GM21619 (cell line): ENCODE data around the gene SCN5A.

ENCODE experiments used
- ATAC-seq: cut with Tn5 transposase; IDR thresholded peaks from one replicate; pipeline ENCODE4 v1.9.1; 2021; ENCODE audit not compliant: unreplicated experiment

The SCN5A gene

GRCh38 chr3:38627956-38628355, 21.5 kb downstream of the SCN5A start:
- ATAC-seq = no peak

GRCh38 chr3:38626171-38626570, 23.3 kb downstream of the SCN5A start:
- ATAC-seq = no peak

GRCh38 chr3:38623539-38623938, 25.9 kb downstream of the SCN5A start:
- no peak for ATAC-seq

- ATAC-seq = no peak
Measured at GRCh38 chr3:38622336-38622735, 27.2 kb downstream of the SCN5A start.

DNA sequence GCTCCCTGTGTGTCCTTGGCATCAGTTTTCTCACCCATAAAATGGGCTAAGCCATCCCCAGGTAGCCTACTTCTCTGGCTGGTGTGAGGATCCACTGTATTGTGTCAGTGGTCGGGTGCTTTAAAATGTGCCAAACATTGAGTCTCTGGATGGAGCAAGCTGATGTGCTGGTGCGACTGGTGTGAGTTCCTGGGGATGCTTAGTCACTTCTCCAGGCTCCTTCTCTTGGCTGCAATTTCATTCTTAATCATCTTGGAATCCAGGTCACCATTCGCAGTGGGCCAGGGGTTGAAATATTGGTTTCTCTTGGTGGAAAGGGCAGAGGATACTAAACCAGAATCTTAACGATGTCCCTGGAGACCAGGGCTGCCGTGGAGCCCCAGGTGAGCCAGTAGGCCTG, 29.3 kb downstream of the SCN5A start:
- ATAC-seq = no peak

DNA sequence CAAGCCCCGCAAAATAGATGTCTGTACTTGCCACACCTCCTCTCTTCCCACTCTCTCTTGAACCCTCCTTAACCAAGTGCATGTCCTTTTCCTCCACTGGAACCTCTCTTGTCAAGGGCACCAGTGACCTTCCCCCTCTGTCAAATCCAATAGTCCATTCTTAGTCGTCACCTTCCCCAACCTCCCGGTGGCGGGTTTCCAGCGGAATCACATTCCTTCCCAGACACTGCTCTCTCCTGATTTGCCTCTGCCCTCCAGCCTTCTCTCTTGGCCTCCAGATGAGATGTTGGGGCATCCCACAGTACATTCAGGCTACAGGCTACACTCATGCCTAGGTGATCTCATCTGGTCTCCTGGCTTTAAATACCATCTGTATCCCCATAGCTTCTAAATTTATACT, 31.1 kb downstream of the SCN5A start:
- no peak for ATAC-seq

DNA sequence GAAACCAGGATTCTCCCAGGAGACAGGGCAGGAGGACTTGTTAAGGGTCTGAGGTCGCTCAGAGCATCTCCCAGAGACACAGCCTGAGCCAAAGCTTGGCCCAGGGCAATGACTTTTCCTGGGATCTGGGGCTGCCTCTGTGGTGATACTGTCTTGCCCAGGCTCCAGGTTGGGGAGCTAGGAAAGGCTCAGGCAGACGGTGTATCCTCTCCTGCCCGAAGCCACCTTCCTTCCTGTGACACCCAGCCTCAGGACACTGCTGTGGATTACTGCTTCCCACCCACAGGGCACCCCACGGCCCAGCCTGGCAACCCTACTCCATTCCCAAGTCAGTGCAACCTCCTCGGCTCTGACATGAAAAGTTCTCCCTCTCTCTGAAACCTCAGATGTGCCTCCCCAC, 31.9 kb downstream of the SCN5A start:
- ATAC-seq = no peak

GRCh38 chr3:38617137-38617536, 32.4 kb downstream of the SCN5A start:
- ATAC-seq = no peak

GRCh38 chr3:38616658-38617057, 32.8 kb downstream of the SCN5A start:
- no peak for ATAC-seq

DNA sequence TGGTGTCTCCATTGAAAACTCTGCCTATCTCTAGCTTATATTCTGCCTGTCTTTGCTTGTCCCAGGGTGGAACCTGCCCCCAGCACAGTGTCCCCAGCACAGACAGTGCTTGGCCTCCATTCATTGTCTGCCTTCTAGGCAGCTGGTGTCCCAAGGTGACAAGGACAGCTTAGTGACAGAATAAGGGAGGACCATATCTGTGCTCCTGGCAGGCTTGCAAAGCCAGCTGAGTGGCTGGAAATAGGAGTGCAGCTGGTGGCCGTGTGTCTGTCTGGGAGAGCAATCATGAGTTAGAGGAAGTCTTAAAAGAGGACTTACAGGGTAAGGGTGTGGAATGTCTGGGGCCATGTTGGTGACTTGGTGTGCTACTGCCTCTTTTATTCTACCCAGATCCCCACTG, 33.4 kb downstream of the SCN5A start:
- no peak for ATAC-seq

DNA sequence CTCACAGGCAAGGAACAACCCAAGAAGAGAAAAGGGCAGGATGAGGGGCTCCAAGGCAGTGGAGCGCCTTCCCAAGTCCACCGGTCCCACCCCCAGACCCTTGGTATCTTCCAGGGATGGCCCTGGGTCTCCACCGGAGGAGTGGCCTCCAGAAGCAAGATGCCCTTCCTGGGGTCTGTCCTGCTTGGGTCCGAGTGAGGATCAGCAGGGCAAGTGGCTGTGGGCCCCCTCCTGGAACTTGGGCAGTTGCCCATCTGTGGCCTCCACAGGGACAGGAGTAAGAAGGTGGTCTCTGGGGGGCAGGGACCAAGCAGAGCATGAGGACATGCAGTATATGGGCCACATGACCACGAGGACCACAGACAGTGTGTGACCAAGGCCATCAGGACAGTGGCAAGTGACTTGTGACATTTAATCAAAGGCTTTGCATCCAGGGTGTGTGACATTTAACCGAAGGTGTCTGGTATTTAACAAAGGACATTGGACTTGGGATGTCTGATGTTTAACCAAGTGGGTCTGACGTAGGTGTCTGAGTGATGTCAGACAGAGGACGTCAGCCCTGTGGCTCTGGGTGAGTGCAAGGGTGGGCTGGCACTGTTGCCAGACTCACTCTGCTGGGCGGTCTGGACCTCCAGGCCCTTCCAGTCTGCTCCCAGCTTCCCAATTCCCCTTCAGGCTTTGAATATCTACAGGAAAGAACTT, 34.7 kb downstream of the SCN5A start:
- no peak for ATAC-seq

- ATAC-seq = no peak
Measured at GRCh38 chr3:38614091-38614490, 35.4 kb downstream of the SCN5A start.

- no peak for ATAC-seq
Measured at GRCh38 chr3:38613426-38613825, 36.1 kb downstream of the SCN5A start.

- ATAC-seq = no peak
Measured at GRCh38 chr3:38611866-38612265, 37.6 kb downstream of the SCN5A start.

DNA sequence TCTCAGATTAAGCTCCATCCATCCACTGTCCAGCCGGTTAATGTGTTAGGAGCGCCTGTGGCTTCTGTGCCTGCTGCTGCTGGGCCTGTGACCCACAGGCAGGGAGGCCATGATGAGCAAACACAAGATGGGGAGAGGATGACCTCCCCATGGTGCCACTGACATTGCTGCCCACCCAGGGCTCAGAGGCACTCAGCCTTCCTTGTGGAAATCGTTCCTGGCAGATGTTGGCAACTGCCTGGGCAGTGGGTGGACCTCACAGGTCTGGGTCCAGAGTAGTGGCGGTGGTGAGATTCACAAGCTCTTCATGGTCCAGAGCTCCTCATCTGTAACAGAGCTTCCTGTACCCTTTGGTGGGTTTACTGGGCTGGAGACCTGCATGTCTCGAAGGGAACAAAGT, 38.6 kb downstream of the SCN5A start:
- ATAC-seq = no peak

DNA sequence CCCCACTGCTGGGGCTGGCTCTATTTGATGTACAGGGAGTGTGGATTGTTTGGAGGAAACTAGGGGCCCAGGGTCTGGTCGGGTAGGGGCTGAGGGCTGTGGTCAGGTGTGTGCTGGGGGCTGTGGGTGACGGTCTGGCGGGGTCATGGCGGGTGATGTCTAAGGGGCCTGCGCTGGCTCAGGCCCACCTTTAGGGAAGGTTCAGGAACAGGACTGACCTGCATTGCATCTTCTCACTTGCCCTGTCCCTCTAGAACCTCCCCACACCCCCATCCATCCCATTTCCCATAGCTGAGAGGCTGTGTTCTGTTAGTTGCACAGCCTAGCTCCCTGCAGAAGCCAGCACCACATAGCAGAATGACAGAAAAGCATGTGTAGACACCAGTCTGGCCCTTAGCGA, 39.1 kb downstream of the SCN5A start:
- ATAC-seq = no peak

- ATAC-seq = no peak
Measured at GRCh38 chr3:38609386-38610111, 39.9 kb downstream of the SCN5A start.

DNA sequence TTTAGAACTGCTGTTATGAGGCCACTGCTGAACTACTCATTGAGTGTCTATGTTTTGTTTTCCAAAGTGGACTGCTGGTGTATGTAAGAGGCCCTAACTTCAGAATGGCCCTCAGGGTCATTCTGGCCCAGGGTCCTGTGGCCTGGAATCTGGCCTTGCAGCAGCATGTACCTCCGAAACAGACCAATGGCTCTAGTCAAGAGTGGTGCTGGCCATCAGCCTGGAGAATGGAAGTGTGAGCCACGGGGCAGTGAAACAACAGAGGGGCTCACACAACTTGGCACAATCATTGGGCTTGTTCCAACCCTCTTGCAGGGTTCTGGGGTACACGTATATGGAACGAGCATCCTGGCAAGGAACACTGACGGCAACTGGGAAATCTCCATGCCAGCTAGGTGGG, 40.5 kb downstream of the SCN5A start:
- no peak for ATAC-seq

GRCh38 chr3:38608086-38608775, 41.3 kb downstream of the SCN5A start:
- no peak for ATAC-seq

DNA sequence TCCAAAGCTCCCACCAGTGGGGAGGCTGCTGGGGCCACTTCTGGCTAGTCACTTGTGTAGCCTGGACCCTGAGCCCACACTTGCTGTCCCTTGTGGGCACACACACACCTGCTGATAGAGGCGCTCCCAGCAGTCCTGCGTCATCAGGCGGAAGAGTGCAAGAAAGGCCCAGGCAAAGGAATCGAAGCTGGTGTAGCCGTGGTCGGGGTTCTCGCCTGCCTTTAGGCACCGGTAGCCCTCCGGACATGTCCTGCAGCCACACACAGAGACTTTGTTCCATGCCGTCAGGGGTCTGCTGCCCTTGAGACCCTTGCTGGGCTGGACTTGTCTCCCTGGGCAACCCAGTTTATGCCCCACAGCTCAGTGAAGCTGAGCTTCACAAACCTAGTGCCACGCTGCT, 42.9 kb downstream of the SCN5A start:
- no peak for ATAC-seq

- ATAC-seq = no peak
Measured at GRCh38 chr3:38605981-38606380, 43.5 kb downstream of the SCN5A start.

DNA sequence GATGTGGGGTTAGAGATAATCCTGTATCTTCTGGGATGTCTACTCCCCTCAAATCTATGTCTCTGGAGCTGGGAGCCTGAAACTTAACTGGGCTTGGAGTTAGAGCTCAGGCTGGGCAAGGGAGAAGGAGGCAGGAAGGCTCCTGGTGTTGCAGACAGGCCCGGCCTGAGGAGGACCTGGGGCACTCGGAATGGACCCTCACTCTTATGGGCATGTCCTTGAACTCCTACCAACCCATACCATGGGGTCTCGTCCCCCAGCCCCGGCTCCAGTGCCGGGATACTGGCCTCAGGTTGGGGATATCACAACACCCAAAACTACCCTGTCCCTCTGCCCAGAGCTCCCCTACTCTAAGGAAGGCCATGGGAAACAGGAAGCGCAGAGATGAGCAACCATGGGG, 45.2 kb downstream of the SCN5A start:
- no peak for ATAC-seq
